ENCODE results near the gene KLF15.

- TF ChIP-seq, protein P1, sequence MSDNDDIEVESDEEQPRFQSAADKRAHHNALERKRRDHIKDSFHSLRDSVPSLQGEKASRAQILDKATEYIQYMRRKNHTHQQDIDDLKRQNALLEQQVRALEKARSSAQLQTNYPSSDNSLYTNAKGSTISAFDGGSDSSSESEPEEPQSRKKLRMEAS (IDR thresholded peaks at IDR 0.05; ENCODE audit: low read depth, low read length): peak; percentile 39; the same call in 1 of the 2 replicates
- TF ChIP-seq POLR2A (IDR thresholded peaks at IDR 0.05; ENCODE audit: extremely low read depth, insufficient read length): no peak
- no peak for TF ChIP-seq CTCF (IDR thresholded peaks at IDR 0.05; ENCODE audit: low read depth, low read length)
Observed at GRCh38 chr3:126376444-126376843, 19.2 kb upstream of the KLF15 start.

Measured in NB4 (cell line).